ENCODE measurements around the gene MBD1.
A peak's percentile ranks its signal among the peaks of the same experiment; 100 is the strongest.
"Not testable (repeated sequence)": the region's sequence is repeated elsewhere in the genome, so short reads cannot be mapped to it uniquely, and the experiment has no call there.

The MBD1 gene

GRCh38 chr18:50311650-50312049, 30.3 kb upstream of the MBD1 start:
- no CpG with 5 or more reads among the region's 3 CpGs for WGBS (ENCODE audit: extremely low coverage, insufficient coverage, insufficient read length)
- Histone ChIP-seq H3K79me2 (ENCODE audit: control insufficient read depth, insufficient read depth, low read length, poor library complexity) (no peaks in the 10 kb centered on the region), H3K36me3 (ENCODE audit: control insufficient read depth in 1 of 2, insufficient read depth in 2 of 2, low read length in 2 of 2) (no peaks in the 10 kb centered on the region), H3K27ac (ENCODE audit: low read depth, low read length) (no peak overlapping the region), H3K4me1 (ENCODE audit: control insufficient read depth in 1 of 2, insufficient read depth in 2 of 2, low read length in 2 of 2) (peaks cover 0 to 5% of the 10 kb centered on the region in 2 experiments), H3K14ac (ENCODE audit: low read length) (no peak overlapping the region), H2AK5ac (ENCODE audit: low read length) (no peak overlapping the region), H2BK12ac (ENCODE audit: low read length) (no peak overlapping the region), H3K4me3 (ENCODE audit: low read depth, low read length) (no peak overlapping the region), H3K18ac (ENCODE audit: low read length) (no peak overlapping the region), H3K27me3 (ENCODE audit: insufficient read depth, low read length) (no peaks in the 10 kb centered on the region), H4K8ac (ENCODE audit: low read depth, low read length) (no peak overlapping the region), H3K4me2 (ENCODE audit: low read length) (no peak overlapping the region), H3K9ac (ENCODE audit: low read length) (no peak overlapping the region), H3K79me1 (ENCODE audit: low read length) (no peaks in the 10 kb centered on the region), H2BK120ac (ENCODE audit: insufficient read depth, low read length, poor library complexity) (no peak overlapping the region), H3K4ac (ENCODE audit: low read depth, low read length) (no peak overlapping the region), H3K23ac (ENCODE audit: low read length) (no peak overlapping the region), H2AFZ (ENCODE audit: insufficient read depth, low read length, poor library complexity) (no peak overlapping the region), H2BK5ac (ENCODE audit: low read depth, low read length, poor library complexity) (no peak overlapping the region), H4K91ac (ENCODE audit: low read depth, low read length) (no peak overlapping the region), H4K12ac (ENCODE audit: low read depth, low read length) (no peak overlapping the region), H3K9me3 (ENCODE audit: insufficient read depth, low read depth, low read length) (peaks cover 2% of the 10 kb centered on the region)
- no peak for DNase-seq

GRCh38 chr18:50310080-50310479, 28.8 kb upstream of the MBD1 start:
- no peak overlapping the region for H2AK5ac ChIP-seq (ENCODE audit: low read length)
- H3K27me3 ChIP-seq (ENCODE audit: insufficient read depth, low read length): no peaks in the 10 kb centered on the region
- no peak overlapping the region for H3K23ac ChIP-seq (ENCODE audit: low read length)
- H3K4me1 ChIP-seq (ENCODE audit: control insufficient read depth in 1 of 2, insufficient read depth in 2 of 2, low read length in 2 of 2): peaks cover 0 to 5% of the 10 kb centered on the region in 2 experiments
- no peak overlapping the region for H4K91ac ChIP-seq (ENCODE audit: low read depth, low read length)
- no peak overlapping the region for H3K27ac ChIP-seq (ENCODE audit: low read depth, low read length)
- DNase-seq: no peak
- no peak overlapping the region for H3K9ac ChIP-seq (ENCODE audit: low read length)
- no peak overlapping the region for H2BK5ac ChIP-seq (ENCODE audit: low read depth, low read length, poor library complexity)
- no peak overlapping the region for H3K18ac ChIP-seq (ENCODE audit: low read length)
- H3K4ac ChIP-seq (ENCODE audit: low read depth, low read length): no peak overlapping the region
- no peak overlapping the region for H3K4me2 ChIP-seq (ENCODE audit: low read length)
- WGBS (ENCODE audit: extremely low coverage, insufficient coverage, insufficient read length): no CpG with 5 or more reads among the region's 10 CpGs
- peaks cover 2% of the 10 kb centered on the region for H3K9me3 ChIP-seq (ENCODE audit: insufficient read depth, low read depth, low read length)
- no peaks in the 10 kb centered on the region for H3K36me3 ChIP-seq (ENCODE audit: control insufficient read depth in 1 of 2, insufficient read depth in 2 of 2, low read length in 2 of 2)
- no peak overlapping the region for H2BK12ac ChIP-seq (ENCODE audit: low read length)
- H3K79me1 ChIP-seq (ENCODE audit: low read length): no peaks in the 10 kb centered on the region
- H2BK120ac ChIP-seq (ENCODE audit: insufficient read depth, low read length, poor library complexity): no peak overlapping the region
- no peak overlapping the region for H3K14ac ChIP-seq (ENCODE audit: low read length)
- no peaks in the 10 kb centered on the region for H3K79me2 ChIP-seq (ENCODE audit: control insufficient read depth, insufficient read depth, low read length, poor library complexity)
- no peak overlapping the region for H3K4me3 ChIP-seq (ENCODE audit: low read depth, low read length)
- no peak overlapping the region for H2AFZ ChIP-seq (ENCODE audit: insufficient read depth, low read length, poor library complexity)
- no peak overlapping the region for H4K8ac ChIP-seq (ENCODE audit: low read depth, low read length)
- no peak overlapping the region for H4K12ac ChIP-seq (ENCODE audit: low read depth, low read length)

GRCh38 chr18:50308851-50309250, 27.5 kb upstream of the MBD1 start:
- not testable (repeated sequence) for H3K4me3 ChIP-seq (ENCODE audit: low read depth, low read length); H4K8ac ChIP-seq (ENCODE audit: low read depth, low read length); H3K36me3 ChIP-seq (ENCODE audit: control insufficient read depth in 1 of 2, insufficient read depth in 2 of 2, low read length in 2 of 2); H4K91ac ChIP-seq (ENCODE audit: low read depth, low read length); H3K27ac ChIP-seq (ENCODE audit: low read depth, low read length); H3K79me2 ChIP-seq (ENCODE audit: control insufficient read depth, insufficient read depth, low read length, poor library complexity); H3K9ac ChIP-seq (ENCODE audit: low read length); H3K18ac ChIP-seq (ENCODE audit: low read length); H3K4ac ChIP-seq (ENCODE audit: low read depth, low read length); H3K23ac ChIP-seq (ENCODE audit: low read length); H3K27me3 ChIP-seq (ENCODE audit: insufficient read depth, low read length); H2BK120ac ChIP-seq (ENCODE audit: insufficient read depth, low read length, poor library complexity); H3K79me1 ChIP-seq (ENCODE audit: low read length); H3K4me2 ChIP-seq (ENCODE audit: low read length); H2BK5ac ChIP-seq (ENCODE audit: low read depth, low read length, poor library complexity); H3K9me3 ChIP-seq (ENCODE audit: insufficient read depth, low read depth, low read length); H3K14ac ChIP-seq (ENCODE audit: low read length); H3K4me1 ChIP-seq (ENCODE audit: control insufficient read depth in 1 of 2, insufficient read depth in 2 of 2, low read length in 2 of 2); H4K12ac ChIP-seq (ENCODE audit: low read depth, low read length); H2BK12ac ChIP-seq (ENCODE audit: low read length); H2AK5ac ChIP-seq (ENCODE audit: low read length); H2AFZ ChIP-seq (ENCODE audit: insufficient read depth, low read length, poor library complexity)
- DNase-seq: peak in 1 of 2 donors; percentile 11
- WGBS (ENCODE audit: extremely low coverage, insufficient coverage, insufficient read length): no CpG with 5 or more reads among the region's 5 CpGs

- Histone ChIP-seq H2BK120ac (ENCODE audit: insufficient read depth, low read length, poor library complexity) (no peak overlapping the region), H3K4ac (ENCODE audit: low read depth, low read length) (no peak overlapping the region), H3K4me1 (ENCODE audit: control insufficient read depth in 1 of 2, insufficient read depth in 2 of 2, low read length in 2 of 2) (peaks cover 0 to 5% of the 10 kb centered on the region in 2 experiments), H3K36me3 (ENCODE audit: control insufficient read depth in 1 of 2, insufficient read depth in 2 of 2, low read length in 2 of 2) (no peaks in the 10 kb centered on the region), H3K9ac (ENCODE audit: low read length) (peak overlapping the region; percentile 41), H3K23ac (ENCODE audit: low read length) (no peak overlapping the region), H2AFZ (ENCODE audit: insufficient read depth, low read length, poor library complexity) (peak overlapping the region; percentile 10), H3K79me1 (ENCODE audit: low read length) (no peaks in the 10 kb centered on the region), H4K91ac (ENCODE audit: low read depth, low read length) (no peak overlapping the region), H3K27me3 (ENCODE audit: insufficient read depth, low read length) (peaks cover 3% of the 10 kb centered on the region), H3K14ac (ENCODE audit: low read length) (no peak overlapping the region), H3K79me2 (ENCODE audit: control insufficient read depth, insufficient read depth, low read length, poor library complexity) (no peaks in the 10 kb centered on the region), H3K27ac (ENCODE audit: low read depth, low read length) (no peak overlapping the region), H3K4me3 (ENCODE audit: low read depth, low read length) (peak overlapping the region; percentile 71), H2BK12ac (ENCODE audit: low read length) (no peak overlapping the region), H4K12ac (ENCODE audit: low read depth, low read length) (no peak overlapping the region), H2AK5ac (ENCODE audit: low read length) (no peak overlapping the region), H4K8ac (ENCODE audit: low read depth, low read length) (peak overlapping the region; percentile 9), H3K4me2 (ENCODE audit: low read length) (peak overlapping the region; percentile 68), H3K9me3 (ENCODE audit: insufficient read depth, low read depth, low read length) (peaks cover 2% of the 10 kb centered on the region), H2BK5ac (ENCODE audit: low read depth, low read length, poor library complexity) (no peak overlapping the region), H3K18ac (ENCODE audit: low read length) (no peak overlapping the region)
- WGBS (ENCODE audit: extremely low coverage, insufficient coverage, insufficient read length): no CpG with 5 or more reads among the region's 26 CpGs
- DNase-seq: peak; percentile 95 to 98
Observed at GRCh38 chr18:50307738-50308470, 26.6 kb upstream of the MBD1 start.
